HepG2 (cell line): ENCODE measurements around the gene CAPN11. TPM values are rescaled to one million over a fixed set of nuclear protein-coding genes. Genes with fewer than 3 reads are reported as not detected.

Source experiments
- CENPT ChIP-seq: sonication (generic); formaldehyde crosslinking; IDR thresholded peaks from 2 replicates; pipeline ENCODE4 v1.8.0; 2022; ENCODE audit warnings: low read depth, mild to moderate bottlenecking, moderate library complexity, missing genetic modification reagents
- FOXK2 ChIP-seq: fragments of 450-650 bp; IDR thresholded peaks from 2 replicates; pipeline ENCODE4 v1.6.1; 2016
- HMGA1 ChIP-seq: sonication (generic); formaldehyde crosslinking; conservative IDR thresholded peaks from 2 replicates; pipeline ENCODE4 v1.4.0; 2020; ENCODE audit warnings: missing genetic modification reagents
- HNRNPK ChIP-seq: fragments of 200-400 bp; formaldehyde crosslinking; IDR thresholded peaks from 2 replicates; pipeline ENCODE4 v1.6.1; 2018; ENCODE audit warnings: low read length, low read depth, moderate library complexity, mild to moderate bottlenecking; ENCODE audit not compliant: poor library complexity, severe bottlenecking
- KDM5A ChIP-seq: fragments of 200-600 bp; sonication (generic); IDR thresholded peaks from 2 replicates; pipeline ENCODE4 v1.7.0; 2018; ENCODE audit warnings: antibody characterized with exemption, mild to moderate bottlenecking, low read length, borderline replicate concordance
- KLF15 ChIP-seq: sonication (generic); formaldehyde crosslinking; IDR thresholded peaks from 2 replicates; pipeline ENCODE4 v1.8.1; 2023; ENCODE audit warnings: borderline replicate concordance, mild to moderate bottlenecking, inconsistent platforms, missing genetic modification reagents, mixed read lengths
- KLF6 ChIP-seq: IDR thresholded peaks from 2 replicates; pipeline ENCODE4 v1.8.0; 2016; ENCODE audit warnings: missing biosample characterization, missing genetic modification reagents
- RBM39 ChIP-seq: fragments of 200-400 bp; formaldehyde crosslinking; IDR thresholded peaks from one replicate; pipeline ENCODE4 v1.6.1; 2018; ENCODE audit warnings: antibody characterized with exemption, mild to moderate bottlenecking, low read depth, low read length; ENCODE audit not compliant: poor library complexity, severe bottlenecking
- SNAPC4 ChIP-seq: sonication (generic); formaldehyde crosslinking; IDR thresholded peaks from 2 replicates; pipeline ENCODE4 v1.4.0; 2020; ENCODE audit warnings: mild to moderate bottlenecking, missing genetic modification reagents
- TBP ChIP-seq: sonication (generic); formaldehyde crosslinking; IDR thresholded peaks from 2 replicates; pipeline ENCODE4 v1.5.0; 2020; ENCODE audit warnings: missing genetic modification reagents
- TOE1 ChIP-seq: sonication (generic); formaldehyde crosslinking; IDR thresholded peaks from 2 replicates; pipeline ENCODE4 v1.4.0; 2020; ENCODE audit warnings: mild to moderate bottlenecking, missing genetic modification reagents
- ZC3H13 ChIP-seq: sonication (generic); formaldehyde crosslinking; IDR thresholded peaks from 2 replicates; pipeline ENCODE4 v1.8.1; 2023; ENCODE audit warnings: mild to moderate bottlenecking, missing genetic modification reagents, moderate library complexity
- ZIK1 ChIP-seq: sonication (generic); formaldehyde crosslinking; IDR thresholded peaks from 2 replicates; pipeline ENCODE4 v1.5.0; 2020; ENCODE audit warnings: mild to moderate bottlenecking, low read depth, missing genetic modification reagents, borderline replicate concordance
- ZNF292 ChIP-seq: sonication (generic); formaldehyde crosslinking; IDR thresholded peaks from 2 replicates; pipeline ENCODE4 v1.8.1; 2022; ENCODE audit warnings: mild to moderate bottlenecking, low read depth, missing genetic modification reagents, borderline replicate concordance
- ZNF414 ChIP-seq: sonication (generic); formaldehyde crosslinking; IDR thresholded peaks from 2 replicates; pipeline ENCODE4 v1.5.0; 2020; ENCODE audit warnings: missing genetic modification reagents
- ZNF616 ChIP-seq: sonication (generic); formaldehyde crosslinking; IDR thresholded peaks from 2 replicates; pipeline ENCODE4 v1.5.0; 2020; ENCODE audit warnings: low read depth, mild to moderate bottlenecking, missing genetic modification reagents
- polyA plus RNA-seq, 8 experiments: library from polyadenylated mRNA; depleted of rRNA in 3 of 8; stranded (reverse) in 7 of 8; unstranded in 1 of 8; fragments of >200 nt; fragmentation: Illumina TruSeq in 4 of 8; extraction: Trizol in 4 of 8; gene quantifications; 2 replicates each; pipeline versions ENCODE4 v1.2.1 to v1.2.3, GENCODE V29; 2011 to 2016; ENCODE audit warnings: low read depth in 4 of 8, missing spikeins in 1 of 8, mixed read lengths in 1 of 8; ENCODE audit not compliant: insufficient read depth in 1 of 8
- total RNA-seq, 5 experiments: library from RNA; depleted of rRNA; stranded (reverse); fragments of >200 nt; fragmentation: Illumina TruSeq; extraction: Trizol; gene quantifications; 2 replicates each; pipeline ENCODE4 v1.2.3, GENCODE V29; 2016; ENCODE audit warnings: low read depth in 1 of 5
- TF ChIP-seq, protein P1 (sequence below): sonication (generic); formaldehyde crosslinking; IDR thresholded peaks from 2 replicates; pipeline ENCODE4 v1.4.0; 2020; ENCODE audit warnings: mild to moderate bottlenecking, missing genetic modification reagents
- TF ChIP-seq, protein P2 (sequence below): sonication (generic); formaldehyde crosslinking; IDR thresholded peaks from 2 replicates; pipeline ENCODE4 v1.8.1; 2023; ENCODE audit warnings: mild to moderate bottlenecking, missing genetic modification reagents
- TF ChIP-seq, protein P3 (sequence below): sonication (generic); formaldehyde crosslinking; conservative IDR thresholded peaks from 2 replicates; pipeline ENCODE4 v1.4.0; 2020; ENCODE audit warnings: missing genetic modification reagents

Gene CAPN11
- total and polyA plus RNA-seq, 2 of the 13 experiments (the other 11 are each of a cell fraction or from before 2014, with no cell fraction given): 0.07 to 0.11 TPM

- TF ChIP-seq SNAPC4 (CRISPR knock-in tag): no peak
- TF ChIP-seq TBP: no peak
- TF ChIP-seq TOE1 (CRISPR knock-in tag): no peak
- TF ChIP-seq, protein P1, sequence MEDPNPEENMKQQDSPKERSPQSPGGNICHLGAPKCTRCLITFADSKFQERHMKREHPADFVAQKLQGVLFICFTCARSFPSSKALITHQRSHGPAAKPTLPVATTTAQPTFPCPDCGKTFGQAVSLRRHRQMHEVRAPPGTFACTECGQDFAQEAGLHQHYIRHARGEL: no peak
- TF ChIP-seq ZNF616: peak; percentile 93; the same call in 1 of the 2 replicates
- TF ChIP-seq ZNF292 (CRISPR knock-in tag): no peak
- TF ChIP-seq, protein P2, sequence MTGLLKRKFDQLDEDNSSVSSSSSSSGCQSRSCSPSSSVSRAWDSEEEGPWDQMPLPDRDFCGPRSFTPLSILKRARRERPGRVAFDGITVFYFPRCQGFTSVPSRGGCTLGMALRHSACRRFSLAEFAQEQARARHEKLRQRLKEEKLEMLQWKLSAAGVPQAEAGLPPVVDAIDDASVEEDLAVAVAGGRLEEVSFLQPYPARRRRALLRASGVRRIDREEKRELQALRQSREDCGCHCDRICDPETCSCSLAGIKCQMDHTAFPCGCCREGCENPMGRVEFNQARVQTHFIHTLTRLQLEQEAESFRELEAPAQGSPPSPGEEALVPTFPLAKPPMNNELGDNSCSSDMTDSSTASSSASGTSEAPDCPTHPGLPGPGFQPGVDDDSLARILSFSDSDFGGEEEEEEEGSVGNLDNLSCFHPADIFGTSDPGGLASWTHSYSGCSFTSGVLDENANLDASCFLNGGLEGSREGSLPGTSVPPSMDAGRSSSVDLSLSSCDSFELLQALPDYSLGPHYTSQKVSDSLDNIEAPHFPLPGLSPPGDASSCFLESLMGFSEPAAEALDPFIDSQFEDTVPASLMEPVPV (CRISPR knock-in tag): peak; percentile 63
- TF ChIP-seq KDM5A: no peak
- TF ChIP-seq FOXK2: no peak
- TF ChIP-seq CENPT (CRISPR knock-in tag): 0 out of 2 replicates have a peak, but pooled peaks have one; percentile 57
- TF ChIP-seq, protein P3, sequence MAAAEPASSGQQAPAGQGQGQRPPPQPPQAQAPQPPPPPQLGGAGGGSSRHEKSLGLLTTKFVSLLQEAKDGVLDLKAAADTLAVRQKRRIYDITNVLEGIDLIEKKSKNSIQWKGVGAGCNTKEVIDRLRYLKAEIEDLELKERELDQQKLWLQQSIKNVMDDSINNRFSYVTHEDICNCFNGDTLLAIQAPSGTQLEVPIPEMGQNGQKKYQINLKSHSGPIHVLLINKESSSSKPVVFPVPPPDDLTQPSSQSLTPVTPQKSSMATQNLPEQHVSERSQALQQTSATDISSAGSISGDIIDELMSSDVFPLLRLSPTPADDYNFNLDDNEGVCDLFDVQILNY (CRISPR knock-in tag): peak; percentile 60; the same call in 1 of the 2 replicates
- no peak for TF ChIP-seq RBM39
- no peak for TF ChIP-seq HMGA1 (CRISPR knock-in tag)
- TF ChIP-seq ZC3H13 (CRISPR knock-in tag): no peak
- peak; percentile 87 for TF ChIP-seq HNRNPK
- TF ChIP-seq ZIK1: peak; percentile 84; the same call in 1 of the 2 replicates
- TF ChIP-seq ZNF414 (CRISPR knock-in tag): no peak
- no peak for TF ChIP-seq KLF15
- peak; percentile 88 for TF ChIP-seq KLF6 (CRISPR knock-in tag)
Measured at GRCh38 chr6:44223319-44224028, 64.9 kb downstream of the CAPN11 start, which contains the start of gene SLC29A1 (continued).
